Stimulated activated CD8-positive, alpha-beta memory T cell treated with anti-CD3 and anti-CD28 coated beads, Interleukin-15, amount 100 ng/mL, for 1 hour (primary cell): Measurements from ENCODE around the gene SCN8A.

Experiments used
- DNase-seq: peaks from one replicate; pipeline ENCODE4 v3.0.0-alpha.2; 2020; ENCODE audit warnings: low read depth

The SCN8A gene

GRCh38 chr12:51669996-51670395 lies 79.0 kb downstream of the SCN8A start:
- DNase-seq = no peak

DNA sequence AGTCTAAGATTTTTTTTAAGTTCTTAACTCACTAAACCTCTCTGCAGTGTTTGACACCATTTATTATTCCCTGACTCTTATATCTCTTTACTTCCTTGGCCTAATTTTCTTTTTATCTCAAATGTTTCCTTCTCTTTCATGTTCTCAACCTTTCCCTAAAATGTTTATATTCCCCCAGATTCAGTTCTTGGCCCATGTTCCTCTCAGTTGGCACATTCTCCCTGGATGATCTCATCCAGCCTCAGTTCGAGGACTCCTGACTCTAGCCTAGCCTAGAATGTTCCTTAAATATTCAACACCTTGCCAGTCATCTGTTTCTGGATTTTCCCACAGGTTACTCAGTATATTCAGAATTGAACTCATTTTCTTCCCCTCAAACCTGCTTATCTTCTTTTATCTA lies 81.3 kb downstream of the SCN8A start:
- DNase-seq = no peak

- no peak for DNase-seq
Measured at GRCh38 chr12:51675071-51675803, 84.2 kb downstream of the SCN8A start.

DNA sequence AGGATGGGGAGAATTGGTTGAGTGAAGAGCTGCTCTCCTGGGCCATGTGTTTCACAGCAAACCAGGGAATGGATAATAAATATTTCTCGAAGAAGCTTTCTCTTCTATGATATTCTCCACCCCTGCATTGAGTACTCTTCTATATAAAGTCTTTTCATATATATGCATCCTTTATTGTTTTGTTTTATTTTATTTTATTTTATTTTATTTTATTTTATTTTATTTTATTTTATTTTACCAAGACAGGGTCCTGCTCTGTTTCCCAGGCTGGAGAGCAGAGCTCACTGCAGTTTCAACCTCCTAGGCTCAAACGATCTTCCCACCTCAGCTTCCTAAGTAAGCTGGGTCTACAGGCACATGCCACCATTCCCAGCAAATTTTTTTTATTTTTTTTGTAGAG lies 85.8 kb downstream of the SCN8A start:
- no peak for DNase-seq

DNA sequence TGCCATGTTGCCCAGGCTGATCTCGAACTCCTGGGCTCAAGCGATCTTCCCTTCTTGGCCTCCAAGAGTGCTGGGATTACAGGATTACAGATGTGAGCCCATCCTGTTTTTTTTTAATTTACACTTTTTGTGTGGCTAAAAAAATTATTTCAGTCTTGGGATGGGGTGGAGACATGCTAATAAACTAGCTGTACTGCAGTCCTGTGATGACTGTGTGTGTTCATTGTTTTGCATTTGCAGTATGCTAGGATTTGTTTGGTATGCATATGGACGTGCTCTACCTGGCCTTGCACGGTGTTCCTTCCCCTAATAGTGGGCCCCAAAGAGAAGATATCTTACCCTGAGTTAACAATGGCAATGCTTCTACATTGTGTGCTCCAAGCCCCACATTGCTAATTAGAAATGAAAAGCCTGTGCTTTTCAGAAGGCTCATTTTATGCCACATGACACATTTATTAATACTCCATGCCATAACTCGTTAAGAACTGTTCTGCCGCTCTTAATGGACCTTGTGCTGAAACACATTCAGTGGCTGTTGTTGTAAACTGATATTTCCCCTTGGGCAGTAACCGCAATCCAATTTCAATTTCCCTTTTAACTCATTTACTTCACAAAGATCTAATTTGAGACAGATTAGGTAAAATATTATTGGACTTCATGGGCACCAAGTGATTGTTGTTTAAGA lies 86.4 kb downstream of the SCN8A start:
- DNase-seq = no peak

DNA sequence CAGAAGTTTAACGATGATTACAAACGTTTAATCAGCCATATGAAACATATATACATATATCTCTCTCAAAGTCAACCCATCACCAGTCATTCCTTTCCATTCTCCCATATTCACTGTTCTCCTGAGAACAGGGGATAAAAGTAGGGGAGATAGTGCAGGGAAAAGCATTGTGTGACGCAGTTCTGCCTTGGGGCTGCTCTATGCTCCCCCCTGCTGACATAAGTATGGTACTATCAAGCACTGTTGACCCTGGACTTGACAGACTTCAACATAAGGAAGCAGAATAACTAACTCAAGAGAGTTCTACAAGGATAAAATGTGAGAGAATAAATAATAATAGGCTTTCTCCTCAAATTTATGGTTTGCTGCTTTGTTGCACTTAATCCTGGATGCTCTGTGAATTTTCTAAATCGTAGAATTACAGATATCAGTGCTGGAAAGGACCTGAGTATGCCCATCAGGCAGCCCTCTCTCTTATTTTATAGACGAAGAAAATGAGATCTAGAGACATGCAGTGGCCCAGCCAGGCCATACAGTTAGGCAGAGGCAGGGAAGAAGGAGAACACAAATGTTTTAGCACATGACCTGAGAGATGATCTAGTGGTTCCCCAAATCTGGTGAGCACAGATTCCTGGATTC lies 87.2 kb downstream of the SCN8A start:
- no peak for DNase-seq

DNA sequence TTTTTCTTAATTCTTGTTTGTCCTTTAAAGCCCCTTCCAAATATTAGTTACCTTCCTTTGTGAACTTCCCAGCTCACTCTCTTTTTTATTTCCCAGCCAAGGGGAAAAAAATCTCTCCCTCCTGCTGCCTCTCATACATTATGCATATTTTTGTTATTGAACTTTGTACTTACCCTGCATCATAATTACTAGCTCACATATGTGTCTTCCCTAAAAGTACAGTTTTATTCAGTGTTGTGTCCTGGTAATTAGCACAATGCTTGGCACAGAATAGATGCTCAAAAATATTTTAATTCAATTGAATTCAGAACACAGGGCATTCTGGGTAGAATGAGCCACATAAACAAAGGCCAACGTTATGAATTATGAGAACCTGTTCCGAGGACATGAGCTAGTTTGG lies 91.9 kb downstream of the SCN8A start:
- DNase-seq = no peak

- no peak for DNase-seq
Measured at GRCh38 chr12:51683763-51684357, 92.8 kb downstream of the SCN8A start.

GRCh38 chr12:51686727-51687126 lies 95.7 kb downstream of the SCN8A start:
- no peak for DNase-seq

GRCh38 chr12:51687177-51687576 lies 96.1 kb downstream of the SCN8A start:
- no peak for DNase-seq

GRCh38 chr12:51687614-51688013 lies 96.6 kb downstream of the SCN8A start:
- DNase-seq = no peak

DNA sequence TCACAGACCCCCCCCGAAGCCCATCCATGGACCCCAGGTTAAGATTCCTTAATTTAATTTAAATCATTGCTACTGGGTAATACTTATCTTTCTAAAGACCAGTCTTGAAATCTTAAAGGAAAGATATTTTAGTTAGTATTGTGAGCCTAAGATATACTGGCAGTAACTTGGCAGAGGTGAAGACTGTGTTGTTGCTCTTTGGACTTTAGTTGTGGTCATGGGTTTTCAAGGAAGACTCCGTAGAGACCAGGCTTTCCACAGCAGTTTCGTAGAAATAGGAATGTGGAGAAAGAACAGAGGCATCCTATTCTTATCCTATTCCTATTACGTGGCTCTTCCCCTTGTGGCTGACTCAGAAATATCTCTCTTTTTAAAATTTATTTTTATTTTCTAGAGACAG lies 99.0 kb downstream of the SCN8A start:
- DNase-seq = no peak

DNA sequence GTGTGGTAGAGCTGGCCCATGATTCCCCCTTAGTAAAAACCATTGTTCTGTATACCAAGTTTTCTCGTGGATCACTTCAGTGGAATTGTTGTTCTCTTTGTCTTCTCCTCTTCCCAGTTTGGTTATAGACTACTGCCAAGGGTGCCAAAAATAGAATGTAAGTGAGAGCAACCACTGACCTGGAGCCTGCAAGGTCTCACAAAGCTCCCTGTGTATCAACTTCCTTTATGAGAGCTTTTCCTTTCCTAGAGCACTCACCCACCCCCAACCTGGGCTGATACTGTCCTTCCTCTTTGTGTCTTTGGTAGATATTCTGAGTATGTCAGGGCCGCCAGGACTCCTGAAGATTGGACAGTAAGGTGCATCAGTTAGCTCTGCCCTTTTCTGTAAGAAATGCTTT lies 101.0 kb downstream of the SCN8A start:
- no peak for DNase-seq

DNA sequence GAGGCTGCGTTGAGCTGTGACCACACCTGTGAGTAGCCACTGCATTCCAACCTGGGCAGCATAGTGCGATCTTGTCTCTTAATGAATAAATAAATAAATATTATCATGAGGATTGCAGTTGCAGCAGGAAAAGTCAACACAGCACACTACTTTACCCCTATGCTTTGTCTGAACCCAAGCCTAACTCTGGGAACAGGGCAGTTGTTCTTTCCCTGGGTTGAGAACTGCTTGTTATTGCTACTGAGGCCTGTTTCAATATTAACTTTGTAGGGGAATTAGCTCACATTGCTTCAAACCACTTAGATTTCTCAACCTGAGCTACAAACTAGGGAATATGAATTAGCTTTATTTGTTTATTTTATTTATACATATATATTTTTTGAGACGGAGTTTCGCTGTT lies 102.5 kb downstream of the SCN8A start:
- no peak for DNase-seq

GRCh38 chr12:51694146-51694545 lies 103.1 kb downstream of the SCN8A start:
- no peak for DNase-seq

DNA sequence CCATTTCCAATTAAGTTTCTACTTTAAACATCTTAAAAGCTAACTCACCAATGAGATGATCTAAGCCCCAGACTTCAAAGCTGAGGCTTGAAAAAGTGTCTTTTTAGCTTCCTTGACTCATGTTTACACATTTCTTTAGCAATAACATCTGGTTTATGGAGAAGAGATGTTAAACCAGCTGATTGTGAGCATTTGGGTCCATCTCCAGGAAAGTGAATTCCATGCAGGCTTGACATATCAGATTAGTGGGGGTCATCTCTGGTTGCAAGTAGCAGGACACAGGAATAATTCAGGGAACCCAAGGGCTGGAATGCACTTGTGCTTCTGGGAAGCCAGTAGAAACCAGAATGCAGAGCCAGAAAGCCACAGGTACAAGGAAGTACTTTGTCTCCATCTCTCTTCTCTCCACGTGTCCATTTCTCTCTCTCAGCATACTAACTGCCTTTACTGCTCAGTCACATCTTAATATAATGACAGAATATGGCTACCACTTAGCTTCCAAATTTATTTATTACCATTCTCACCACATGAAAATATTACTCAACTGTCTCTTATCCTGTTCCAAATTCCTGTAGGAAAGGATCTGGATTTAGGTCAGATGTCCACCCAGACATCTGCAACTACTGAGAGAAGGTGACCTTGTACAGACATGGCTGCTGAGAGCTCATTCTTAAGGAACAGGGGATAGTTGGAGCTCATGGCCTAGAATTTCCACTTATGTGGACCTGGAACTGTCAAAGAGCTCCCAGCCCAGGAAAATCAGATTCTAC lies 104.4 kb downstream of the SCN8A start:
- DNase-seq = no peak

DNA sequence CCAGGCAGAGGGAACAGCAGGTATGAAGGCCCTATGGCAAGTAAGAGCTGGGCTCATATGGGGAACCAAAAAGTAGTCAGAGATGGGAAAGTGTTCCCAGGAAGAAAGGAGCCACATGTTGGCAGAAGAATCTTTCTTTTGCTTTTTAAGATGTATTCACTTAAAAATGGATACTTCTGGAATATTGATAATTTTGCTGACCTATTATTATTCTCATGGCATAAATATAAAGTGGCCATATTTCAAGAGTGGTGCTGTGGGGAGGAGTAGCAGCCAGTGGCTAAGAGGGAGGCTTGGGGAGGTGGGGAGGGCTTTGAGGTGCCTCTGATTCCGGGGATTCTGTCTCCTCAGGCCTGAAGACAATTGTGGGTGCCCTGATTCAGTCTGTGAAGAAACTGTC lies 108.2 kb downstream of the SCN8A start:
- DNase-seq = no peak

DNA sequence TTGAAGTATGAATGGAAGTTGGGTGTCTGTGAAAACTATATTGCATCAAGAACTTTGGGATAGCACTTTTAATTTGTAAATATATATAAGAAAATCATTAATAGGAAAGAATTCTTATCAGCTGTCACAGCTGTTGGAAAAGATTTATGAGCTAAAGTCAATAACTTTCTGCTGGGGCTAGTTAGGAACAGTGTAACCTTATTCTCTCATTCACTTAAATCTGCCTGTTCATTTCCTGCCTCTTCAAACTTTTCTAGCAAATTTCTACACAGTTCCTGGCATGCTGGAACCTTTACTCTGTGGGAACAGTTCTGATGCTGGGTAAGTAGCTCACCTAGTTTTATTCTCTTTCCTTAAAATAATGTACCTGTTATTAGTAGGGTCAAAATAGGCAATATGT lies 109.9 kb downstream of the SCN8A start:
- no peak for DNase-seq

DNA sequence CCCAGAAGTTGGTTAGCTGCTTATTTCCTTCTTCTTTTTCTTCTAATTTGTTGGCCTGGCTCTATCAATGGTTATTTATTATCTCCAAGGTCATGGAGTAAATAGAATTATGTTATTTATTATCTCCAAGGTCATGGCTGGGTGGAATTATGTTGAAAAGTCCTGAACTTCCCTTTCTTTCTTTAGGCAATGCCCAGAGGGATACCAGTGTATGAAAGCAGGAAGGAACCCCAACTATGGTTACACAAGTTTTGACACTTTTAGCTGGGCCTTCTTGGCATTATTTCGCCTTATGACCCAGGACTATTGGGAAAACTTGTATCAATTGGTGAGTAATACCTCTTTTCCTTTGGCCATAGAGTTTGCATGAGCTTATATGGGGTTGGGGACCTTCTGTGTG lies 111.6 kb downstream of the SCN8A start:
- DNase-seq = no peak

GRCh38 chr12:51705450-51705849 lies 114.4 kb downstream of the SCN8A start:
- DNase-seq = no peak

- no peak for DNase-seq
Measured at GRCh38 chr12:51706206-51706605, 115.2 kb downstream of the SCN8A start.

- no peak for DNase-seq
Measured at GRCh38 chr12:51714666-51715065, 123.6 kb downstream of the SCN8A start.
